ENCODE results near the gene DMRTB1. TPM values are rescaled to one million over a fixed set of nuclear protein-coding genes. Genes with fewer than 3 reads are reported as not detected.

Gene DMRTB1
- total RNA-seq, 2 donors from 2014 or later: not detected

DNA sequence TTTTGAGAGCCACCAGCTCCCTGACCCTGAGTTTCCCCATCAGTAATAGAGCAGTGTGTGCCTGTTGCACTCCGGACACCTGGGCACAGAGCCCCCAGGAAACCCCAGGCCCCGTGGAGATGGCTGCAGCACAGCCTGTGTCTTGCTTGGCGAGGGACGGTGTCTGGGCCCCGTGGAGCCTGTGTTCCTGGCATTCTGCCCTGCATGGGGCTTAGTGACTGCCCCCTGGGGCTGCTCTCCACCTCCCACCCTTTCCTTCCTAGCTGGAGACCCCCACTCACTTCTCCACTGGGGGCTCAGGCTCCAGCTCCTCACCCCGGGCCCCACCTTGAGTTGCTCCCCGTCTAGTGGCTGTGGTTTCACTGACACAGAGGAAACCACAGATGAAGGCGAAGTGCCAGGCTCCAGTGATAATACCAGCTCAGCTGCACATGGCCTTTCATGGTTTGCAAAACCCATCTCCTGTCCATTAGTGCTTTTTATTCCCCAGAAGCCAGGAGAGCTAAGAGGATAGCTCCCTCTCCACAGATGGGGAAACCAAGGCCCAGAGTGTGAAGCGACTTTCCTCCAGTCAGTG is 39.4 kb downstream of the DMRTB1 start:
- peaks cover 2% of the 10 kb centered on the region for H3K36me3 Mint-ChIP-seq (ENCODE audit: low read depth)
- DNase-seq: no peak
- H3K9me3 ChIP-seq (ENCODE audit: control insufficient read depth, low read length, poor library complexity, severe bottlenecking): no peaks in the 10 kb centered on the region
- peaks cover 29% of the 10 kb centered on the region for H3K27me3 Mint-ChIP-seq
- no peak overlapping the region for H3K4me3 Mint-ChIP-seq
- no peak for ATAC-seq
- H3K4me1 Mint-ChIP-seq: peaks cover 3% of the 10 kb centered on the region
- H3K27ac Mint-ChIP-seq: no peak overlapping the region

- ATAC-seq (no peak), DNase-seq (no peak)
- Mint-ChIP-seq H3K27ac (no peak overlapping the region), H3K4me1 (peaks cover 5% of the 10 kb centered on the region), H3K4me3 (no peak overlapping the region), H3K36me3 (ENCODE audit: low read depth) (peaks cover 2% of the 10 kb centered on the region), H3K27me3 (peaks cover 29% of the 10 kb centered on the region)
- no peaks in the 10 kb centered on the region for H3K9me3 ChIP-seq (ENCODE audit: control insufficient read depth, low read length, poor library complexity, severe bottlenecking)
Measured at GRCh38 chr1:53499257-53500203, 40.3 kb downstream of the DMRTB1 start.

DNA sequence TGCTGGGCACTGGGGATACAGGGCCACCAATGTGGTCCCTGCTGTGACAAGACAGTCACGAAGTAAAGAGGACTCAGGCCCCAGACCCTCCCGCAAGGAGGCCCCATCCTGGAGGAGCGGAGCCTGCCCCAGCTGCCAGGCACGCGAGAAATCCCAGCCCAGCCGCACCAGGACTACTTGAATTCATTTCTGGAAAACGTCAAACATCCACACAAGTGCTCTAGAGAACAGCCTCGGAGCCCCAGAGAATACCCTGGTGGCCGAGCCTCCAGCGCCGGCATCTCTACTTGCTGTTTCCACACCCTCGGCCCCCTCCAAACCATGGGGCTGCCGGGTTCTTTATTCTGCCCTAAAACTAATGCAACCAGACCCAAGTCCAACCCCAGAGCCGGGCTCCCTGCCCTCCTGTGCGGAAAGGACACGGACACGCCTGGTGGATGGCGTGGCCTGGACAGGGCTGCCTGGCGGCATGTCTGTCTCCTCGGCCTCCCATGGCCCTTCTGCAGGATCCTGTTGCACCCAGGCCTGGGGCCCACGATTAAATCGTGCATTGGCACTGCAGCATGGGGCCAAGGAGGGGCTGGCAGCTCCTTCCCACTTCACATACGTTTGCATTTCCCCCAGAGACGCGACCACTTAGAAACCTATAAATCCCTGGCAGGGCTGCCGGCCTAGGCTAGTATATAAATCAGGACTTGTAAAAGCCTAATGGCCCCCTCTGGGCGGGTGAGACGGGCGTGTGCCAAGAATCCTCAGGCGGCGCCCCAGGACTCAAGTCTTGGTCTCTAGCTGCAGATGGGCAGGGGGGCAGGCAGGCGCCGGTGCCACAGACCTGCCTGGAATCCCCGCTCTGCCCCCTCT is 41.2 kb downstream of the DMRTB1 start:
- ATAC-seq (no peak), DNase-seq (no peak)
- Mint-ChIP-seq H3K4me3 (no peak overlapping the region), H3K36me3 (ENCODE audit: low read depth) (no peaks in the 10 kb centered on the region), H3K27ac (no peak overlapping the region), H3K4me1 (peaks cover 5% of the 10 kb centered on the region), H3K27me3 (peaks cover 29% of the 10 kb centered on the region)
- H3K9me3 ChIP-seq (ENCODE audit: control insufficient read depth, low read length, poor library complexity, severe bottlenecking): no peaks in the 10 kb centered on the region

DNA sequence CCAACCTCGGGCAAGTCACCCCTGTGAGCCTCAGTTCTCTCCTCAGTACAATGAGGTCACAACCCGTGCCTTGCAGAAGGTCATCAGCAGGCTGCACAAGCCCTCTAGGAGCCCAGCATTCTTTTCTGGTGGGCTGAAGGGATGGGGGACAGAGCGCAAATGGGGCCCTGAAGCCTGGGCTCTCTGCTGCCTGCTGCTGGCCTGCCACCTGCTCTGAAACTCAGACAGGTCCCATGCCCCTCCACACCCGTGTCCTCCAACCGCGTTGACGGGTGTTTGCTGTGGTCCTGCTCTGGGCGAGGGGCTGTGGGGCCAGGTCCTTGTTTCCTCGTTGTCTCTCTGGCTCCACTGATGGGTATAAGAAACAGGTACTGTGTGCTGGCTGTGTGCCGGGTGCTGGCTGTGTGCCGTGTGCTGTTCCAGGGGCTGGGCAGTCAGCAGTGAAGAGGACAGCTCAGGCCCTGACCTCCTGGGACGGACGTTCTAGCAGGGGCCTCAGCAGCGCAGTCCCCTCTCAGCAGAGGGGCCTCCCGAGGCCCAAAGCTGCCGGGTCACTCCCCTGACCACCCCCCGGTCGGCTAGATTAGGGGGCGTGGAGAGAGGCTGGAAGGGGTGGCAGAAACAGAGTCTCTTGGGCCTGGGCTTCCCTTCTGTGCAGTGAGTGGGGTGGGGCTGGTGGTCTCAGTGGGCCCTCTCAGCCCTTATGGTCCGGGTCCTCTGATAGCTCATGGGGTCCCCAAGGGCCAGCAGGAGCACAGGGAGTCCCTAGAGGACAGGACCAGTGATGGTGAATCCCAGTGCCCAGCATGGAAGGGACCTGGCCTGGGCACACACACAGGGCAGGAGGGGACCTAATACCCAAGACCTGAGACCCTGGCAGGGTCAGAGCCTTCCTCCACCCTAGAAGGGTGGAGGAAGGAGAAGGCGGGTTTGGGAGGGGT is 42.1 kb downstream of the DMRTB1 start:
- no peaks in the 10 kb centered on the region for H3K9me3 ChIP-seq (ENCODE audit: control insufficient read depth, low read length, poor library complexity, severe bottlenecking)
- H3K4me1 Mint-ChIP-seq: peaks cover 5% of the 10 kb centered on the region
- DNase-seq: no peak
- H3K36me3 Mint-ChIP-seq (ENCODE audit: low read depth): no peaks in the 10 kb centered on the region
- H3K27ac Mint-ChIP-seq: no peak overlapping the region
- no peak for ATAC-seq
- no peak overlapping the region for H3K4me3 Mint-ChIP-seq
- peaks cover 29% of the 10 kb centered on the region for H3K27me3 Mint-ChIP-seq

- Mint-ChIP-seq H3K36me3 (ENCODE audit: low read depth) (no peaks in the 10 kb centered on the region), H3K27ac (no peak overlapping the region), H3K4me3 (no peak overlapping the region), H3K27me3 (peaks cover 29% of the 10 kb centered on the region), H3K4me1 (peaks cover 5% of the 10 kb centered on the region)
- ATAC-seq (no peak), DNase-seq (no peak)
- no peaks in the 10 kb centered on the region for H3K9me3 ChIP-seq (ENCODE audit: control insufficient read depth, low read length, poor library complexity, severe bottlenecking)
Measured at GRCh38 chr1:53502641-53503432, 43.6 kb downstream of the DMRTB1 start.

DNA sequence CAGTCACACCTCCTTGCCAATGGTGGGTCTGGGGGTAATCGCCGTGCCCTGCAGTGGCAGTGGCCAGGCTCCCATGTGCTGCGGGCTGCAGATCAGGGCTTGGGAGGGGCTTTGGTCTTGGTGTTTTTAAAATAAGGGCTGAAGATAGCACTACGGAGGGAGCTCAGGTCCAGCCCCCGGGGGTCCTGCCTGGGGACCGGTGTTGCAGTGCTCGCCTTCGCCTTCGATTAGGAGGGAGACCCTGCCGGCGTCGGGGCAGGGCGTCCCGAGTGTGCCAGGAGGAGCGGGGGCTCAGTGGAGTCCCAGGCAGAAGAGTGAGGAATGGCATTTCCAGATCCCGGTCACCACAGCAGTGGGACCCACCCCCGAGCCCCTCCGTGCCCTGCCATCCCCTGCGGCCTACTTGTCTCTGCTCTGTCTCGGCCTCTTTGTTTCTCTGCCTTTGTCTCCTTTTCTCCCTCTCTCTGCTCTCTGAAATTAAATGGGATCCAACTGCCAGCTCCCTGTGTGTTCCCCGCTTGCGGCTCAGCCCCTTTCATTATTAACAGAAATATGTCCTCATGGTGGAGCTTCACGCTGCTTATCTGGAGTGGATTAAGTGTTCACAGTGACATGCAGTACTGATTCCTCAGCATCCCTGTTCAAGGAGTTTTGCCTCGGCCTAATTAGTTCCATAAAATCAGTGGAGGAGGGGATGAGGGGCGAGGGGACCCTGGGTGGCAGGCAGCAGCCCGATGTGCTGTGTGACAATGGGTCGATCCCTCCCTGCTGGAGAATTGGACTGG is 44.4 kb downstream of the DMRTB1 start:
- no peaks in the 10 kb centered on the region for H3K9me3 ChIP-seq (ENCODE audit: control insufficient read depth, low read length, poor library complexity, severe bottlenecking)
- no peak for ATAC-seq

DNA sequence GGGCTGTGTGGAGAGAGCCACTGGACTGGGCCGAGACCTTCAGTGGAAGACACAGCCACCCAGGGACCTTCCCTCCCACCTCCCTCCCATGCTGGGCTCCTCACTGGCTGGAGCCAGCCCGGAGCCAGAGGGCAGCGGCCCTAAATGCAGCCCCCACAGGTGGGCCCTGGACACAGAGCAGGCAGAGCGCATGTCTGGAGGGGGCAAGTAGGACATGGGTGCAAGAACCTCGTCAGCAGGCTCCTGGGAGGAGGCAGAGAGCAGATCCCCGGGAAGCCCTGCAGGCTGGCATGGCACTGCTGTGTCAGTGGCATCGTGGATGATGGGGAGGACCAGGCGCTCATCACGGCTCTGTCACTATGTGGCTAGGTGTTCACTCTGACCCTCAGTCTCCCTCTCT is 45.7 kb downstream of the DMRTB1 start:
- Mint-ChIP-seq H3K27me3 (peaks cover 16% of the 10 kb centered on the region), H3K36me3 (ENCODE audit: low read depth) (no peaks in the 10 kb centered on the region), H3K4me1 (peaks cover 2% of the 10 kb centered on the region), H3K4me3 (no peak overlapping the region), H3K27ac (no peak overlapping the region)
- H3K9me3 ChIP-seq (ENCODE audit: control insufficient read depth, low read length, poor library complexity, severe bottlenecking): no peaks in the 10 kb centered on the region
- DNase-seq: no peak
- no peak for ATAC-seq

More for the DNA sequence above, 44.4 kb downstream of the DMRTB1 start:
- H3K4me3 Mint-ChIP-seq: no peak overlapping the region
- peaks cover 28% of the 10 kb centered on the region for H3K27me3 Mint-ChIP-seq
- DNase-seq: no peak
- no peaks in the 10 kb centered on the region for H3K36me3 Mint-ChIP-seq (ENCODE audit: low read depth)
- H3K4me1 Mint-ChIP-seq: peaks cover 5% of the 10 kb centered on the region
- H3K27ac Mint-ChIP-seq: no peak overlapping the region

GRCh38 chr1:53505401-53505800 is 46.2 kb downstream of the DMRTB1 start:
- no peaks in the 10 kb centered on the region for H3K36me3 Mint-ChIP-seq (ENCODE audit: low read depth)
- no peak overlapping the region for H3K27ac Mint-ChIP-seq
- no peak for DNase-seq
- H3K27me3 Mint-ChIP-seq: peaks cover 11% of the 10 kb centered on the region
- H3K4me3 Mint-ChIP-seq: no peak overlapping the region
- H3K4me1 Mint-ChIP-seq: peaks cover 2% of the 10 kb centered on the region
- no peak for ATAC-seq
- H3K9me3 ChIP-seq (ENCODE audit: control insufficient read depth, low read length, poor library complexity, severe bottlenecking): no peaks in the 10 kb centered on the region

DNA sequence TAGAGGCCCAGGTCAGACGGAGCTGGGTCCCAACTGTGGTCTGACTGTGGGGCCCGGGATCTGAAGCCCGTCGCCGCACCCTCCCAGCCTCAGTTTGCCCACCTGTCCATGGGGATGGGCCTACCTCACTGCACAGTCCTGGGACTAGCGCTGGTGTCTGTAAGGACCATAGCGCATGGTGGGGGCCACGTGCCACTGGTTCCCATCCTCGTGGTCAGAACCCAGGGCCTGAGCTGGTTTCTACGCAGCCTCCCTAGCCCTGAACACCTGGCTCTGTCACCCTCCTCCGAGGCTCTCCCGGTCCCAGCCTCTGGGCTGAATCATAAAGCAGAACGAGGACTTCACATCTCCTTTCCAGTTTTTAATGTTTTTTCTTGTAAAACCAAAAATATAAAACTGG is 46.7 kb downstream of the DMRTB1 start:
- ATAC-seq (no peak), DNase-seq (no peak)
- H3K9me3 ChIP-seq (ENCODE audit: control insufficient read depth, low read length, poor library complexity, severe bottlenecking): no peaks in the 10 kb centered on the region
- peaks cover 6% of the 10 kb centered on the region for H3K27me3 Mint-ChIP-seq
- H3K27ac Mint-ChIP-seq: no peak overlapping the region
- no peak overlapping the region for H3K4me3 Mint-ChIP-seq
- H3K4me1 Mint-ChIP-seq: peaks cover 2% of the 10 kb centered on the region
- no peaks in the 10 kb centered on the region for H3K36me3 Mint-ChIP-seq (ENCODE audit: low read depth)

DNA sequence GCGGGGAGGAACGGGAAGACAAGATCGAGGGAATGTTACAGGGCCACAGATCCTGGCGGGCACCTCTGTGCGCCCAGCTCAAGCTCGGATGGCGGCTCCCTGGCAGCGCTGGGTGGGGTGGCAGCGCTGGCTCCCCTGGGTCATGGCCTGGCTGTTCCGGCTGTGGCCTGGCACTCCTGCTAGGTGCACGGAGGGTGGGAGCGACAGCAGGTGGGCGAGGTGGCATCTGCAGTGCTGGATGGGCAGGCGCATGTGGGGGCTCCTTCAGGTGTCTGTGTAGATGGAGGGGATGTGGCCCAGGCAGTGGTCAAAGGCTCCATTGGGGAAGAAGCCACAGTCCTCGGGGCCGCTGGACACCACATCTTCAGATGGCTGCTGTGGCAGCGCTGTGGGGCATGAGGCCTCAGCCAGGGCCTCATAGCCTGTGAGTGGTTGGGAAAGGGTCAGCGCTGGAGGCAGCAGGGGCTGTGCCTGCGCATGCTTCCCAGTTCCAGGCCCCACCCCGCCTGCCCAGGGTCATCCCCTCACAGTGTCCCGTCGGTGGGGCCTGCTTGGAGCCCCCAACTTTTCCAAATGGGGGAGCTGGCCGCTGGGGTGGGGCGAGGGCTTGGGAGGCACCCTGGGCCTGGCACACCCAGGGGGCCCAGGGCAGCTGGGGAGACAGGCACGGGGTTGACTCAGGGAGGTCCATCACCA is 47.3 kb downstream of the DMRTB1 start:
- H3K27ac Mint-ChIP-seq: no peak overlapping the region
- DNase-seq (no peak), ATAC-seq (no peak)
- H3K27me3 Mint-ChIP-seq: no peaks in the 10 kb centered on the region
- H3K9me3 ChIP-seq (ENCODE audit: control insufficient read depth, low read length, poor library complexity, severe bottlenecking): no peaks in the 10 kb centered on the region
- H3K4me3 Mint-ChIP-seq: no peak overlapping the region
- peaks cover 2% of the 10 kb centered on the region for H3K4me1 Mint-ChIP-seq
- no peaks in the 10 kb centered on the region for H3K36me3 Mint-ChIP-seq (ENCODE audit: low read depth)
